ENCODE measurements around the gene DEK.
A peak's percentile ranks its signal among the peaks of the same experiment; 100 is the strongest.
"Not testable (repeated sequence)": the region's sequence is repeated elsewhere in the genome, so short reads cannot be mapped to it uniquely, and the experiment has no call there.

Gene DEK

GRCh38 chr6:18264219-18264922, at the start of gene DEK:
Gene DEK, minus strand, starts transcription at chr6:18264530. Its CDS starts 543 bp downstream, at chr6:18263987.
- peak; percentile 94 for DNase-seq

- no peak for DNase-seq
These were observed 48.0 kb upstream of the DEK start for GRCh38 chr6:18312368-18312767.

DNA sequence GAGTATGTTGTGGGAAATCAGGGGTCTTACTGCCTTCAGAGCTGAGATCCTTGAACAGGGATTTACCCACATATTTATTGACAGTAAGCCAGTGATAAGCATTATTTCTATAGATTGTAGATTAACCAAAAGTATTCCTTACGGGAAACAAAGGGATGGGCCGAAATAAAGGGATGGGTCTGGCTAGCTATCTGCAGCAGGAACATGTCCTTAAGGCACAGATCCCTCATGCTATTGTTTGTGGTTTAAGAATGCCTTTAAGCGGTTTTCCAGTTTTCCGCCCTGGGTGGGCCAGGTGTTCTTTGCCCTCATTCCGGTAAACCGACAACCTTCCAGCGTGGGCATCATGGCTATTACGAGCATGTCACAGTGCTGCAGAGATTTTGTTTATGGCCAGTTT, 45.7 kb upstream of the DEK start:
- not testable (repeated sequence) for DNase-seq

- DNase-seq: no peak
These were observed 44.7 kb upstream of the DEK start for GRCh38 chr6:18309046-18309445.

DNA sequence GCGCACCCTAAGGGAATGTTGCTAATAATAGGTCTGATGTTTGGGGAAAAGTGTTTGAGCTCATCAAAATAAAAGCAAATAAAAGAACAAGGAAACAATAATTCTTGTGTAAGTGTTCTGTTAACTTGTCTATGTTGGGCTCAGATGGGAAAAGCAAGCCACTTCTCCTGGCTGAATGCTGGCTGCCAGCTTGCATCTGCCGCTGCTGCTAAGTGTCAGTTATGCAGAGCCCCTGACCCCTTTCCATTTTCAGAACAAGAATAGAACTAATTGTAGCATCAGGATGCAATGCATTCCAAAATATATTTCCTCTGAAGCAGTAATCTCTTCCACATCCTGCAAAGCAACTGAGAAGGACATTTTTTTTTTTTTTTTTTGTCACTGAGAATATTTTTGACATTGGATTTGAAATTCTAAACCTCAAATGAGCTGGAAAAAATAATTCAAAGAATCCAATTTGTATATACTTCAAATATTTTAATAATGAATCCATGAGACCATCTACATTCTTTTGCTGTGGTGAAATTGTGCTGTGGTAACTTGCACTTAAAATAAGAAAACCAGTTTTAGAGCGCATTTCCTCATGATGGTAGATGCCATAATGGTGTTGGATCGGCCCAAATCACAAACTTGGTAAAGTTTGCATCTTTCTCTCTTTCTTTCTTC, 43.9 kb upstream of the DEK start:
- no peak for DNase-seq

GRCh38 chr6:18306977-18307376, 42.6 kb upstream of the DEK start:
- DNase-seq: no peak

DNA sequence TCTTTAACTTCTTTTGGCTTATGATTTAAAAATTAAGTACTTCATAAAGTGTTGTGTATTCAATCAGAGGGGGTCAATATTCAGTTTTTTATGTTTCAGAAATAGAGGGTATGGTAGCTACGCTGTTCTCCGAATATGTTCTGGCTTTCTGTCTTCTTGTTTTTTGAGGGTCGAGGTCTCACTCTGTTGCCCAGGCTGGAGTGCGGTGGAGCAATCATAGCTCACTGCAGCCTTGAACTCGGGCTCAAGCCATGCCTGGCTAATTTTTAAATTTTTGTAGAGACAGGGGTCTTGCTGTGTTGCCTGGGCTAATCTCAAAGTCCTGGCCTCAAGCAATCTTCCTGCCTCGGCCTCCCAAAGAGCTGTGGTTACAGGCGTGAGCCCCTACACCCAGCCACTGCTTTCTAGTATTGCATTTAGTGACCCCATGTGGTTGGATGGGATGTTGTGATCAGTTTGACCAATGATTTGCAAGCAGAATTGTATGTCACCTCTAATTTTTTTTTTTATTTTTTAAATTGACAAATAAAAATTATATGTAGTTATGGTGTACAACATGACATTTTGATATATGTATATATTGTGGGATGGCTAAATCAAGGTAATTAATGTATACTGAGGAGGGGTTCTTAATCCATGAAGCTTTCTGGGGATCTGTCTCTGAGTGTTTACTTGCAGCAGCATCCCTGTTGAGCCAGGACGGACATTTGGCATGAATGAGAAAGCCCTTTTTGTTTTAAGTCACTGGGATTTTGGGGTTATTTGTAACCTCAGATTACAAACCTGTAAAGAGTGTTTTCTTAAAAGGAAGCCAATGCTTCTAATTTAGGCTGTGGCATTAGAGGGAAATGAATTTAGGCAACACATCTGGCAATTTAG, 38.5 kb upstream of the DEK start:
- DNase-seq: peak; percentile 44

DNA sequence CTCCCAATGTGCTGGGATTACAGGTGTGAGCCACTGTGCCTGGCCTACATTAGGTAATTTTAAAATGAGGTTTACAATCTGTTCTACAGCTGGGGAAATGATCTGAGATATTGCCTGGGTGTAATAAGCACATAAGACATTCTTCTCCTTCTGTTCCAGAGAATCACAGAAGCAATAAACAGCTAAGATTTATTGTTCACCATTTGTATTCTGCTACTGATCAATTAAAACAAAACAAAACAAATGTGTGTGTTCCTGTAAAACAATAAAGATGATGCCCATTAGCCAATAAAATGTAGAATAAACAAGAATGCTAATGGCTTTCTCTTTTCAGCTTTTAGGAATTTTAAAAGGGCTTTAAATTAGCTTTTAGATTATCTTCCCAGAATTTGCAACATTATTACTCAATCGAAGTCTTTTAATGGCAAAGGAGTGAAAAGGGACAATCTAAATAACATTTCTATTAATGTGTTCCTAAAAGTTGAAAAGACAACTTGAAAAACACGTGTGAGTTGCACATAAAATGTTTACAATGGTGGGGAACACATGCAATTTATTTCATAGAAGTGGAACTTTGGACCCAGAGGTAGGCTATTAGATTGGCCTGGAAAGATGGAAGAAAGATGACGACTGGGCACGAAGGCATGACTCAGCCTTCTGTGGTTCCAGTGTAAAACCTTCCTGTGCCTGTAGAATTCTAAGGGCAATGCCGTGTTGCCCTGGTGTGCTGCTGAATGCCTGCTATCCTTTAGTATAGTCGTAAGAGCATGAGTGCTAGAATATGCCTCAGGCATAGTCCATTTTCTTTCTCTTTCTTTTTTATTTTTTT, 29.0 kb upstream of the DEK start:
- DNase-seq: peak; percentile 15

- DNase-seq: no peak
These were observed 25.0 kb upstream of the DEK start for GRCh38 chr6:18289283-18289682.

GRCh38 chr6:18284261-18284660, 19.9 kb upstream of the DEK start:
- DNase-seq: no peak

- DNase-seq: no peak
These were observed 17.2 kb upstream of the DEK start for GRCh38 chr6:18281564-18281963.

DNA sequence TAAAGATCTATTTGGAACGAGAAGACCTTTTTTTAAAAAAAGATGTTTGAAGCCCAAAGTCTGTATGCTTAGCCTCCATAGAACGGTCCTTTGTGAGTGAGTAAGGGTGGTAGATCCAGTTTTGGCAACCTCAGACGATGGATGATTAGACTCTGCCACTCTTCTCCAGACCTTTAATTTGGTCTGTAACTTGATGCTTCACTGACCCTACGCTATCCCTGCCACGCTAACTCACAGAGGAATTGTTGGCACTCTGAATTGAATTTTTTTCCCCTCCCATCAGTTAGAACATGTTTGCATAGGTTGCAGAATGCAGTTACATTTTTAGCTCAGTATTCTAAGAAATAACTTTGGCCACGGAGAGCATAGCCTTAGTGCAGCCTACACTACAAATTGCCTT, 15.8 kb upstream of the DEK start:
- no peak for DNase-seq

DNA sequence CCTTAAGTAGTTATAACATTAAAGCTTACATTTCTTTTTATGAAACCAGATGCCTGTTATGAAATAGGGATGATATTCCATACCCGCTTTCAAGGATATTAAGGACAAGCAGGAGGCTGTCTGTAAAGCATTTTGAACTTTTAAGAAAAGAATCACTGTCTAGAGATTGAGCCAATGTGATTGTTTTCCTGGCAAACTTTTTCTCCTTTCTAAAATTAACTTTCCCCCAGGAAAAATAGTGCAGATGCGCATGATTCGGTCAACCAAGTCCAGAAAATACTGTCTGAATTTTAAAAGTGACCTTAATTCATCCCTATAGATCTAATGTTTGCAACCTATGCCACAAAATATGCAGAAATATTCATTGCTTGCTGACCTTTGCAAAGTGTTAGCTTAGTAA, 15.1 kb upstream of the DEK start:
- no peak for DNase-seq

GRCh38 chr6:18277237-18278006, 13.1 kb upstream of the DEK start:
- DNase-seq: no peak

- DNase-seq: no peak
These were observed 12.4 kb upstream of the DEK start for GRCh38 chr6:18276610-18277236.

DNA sequence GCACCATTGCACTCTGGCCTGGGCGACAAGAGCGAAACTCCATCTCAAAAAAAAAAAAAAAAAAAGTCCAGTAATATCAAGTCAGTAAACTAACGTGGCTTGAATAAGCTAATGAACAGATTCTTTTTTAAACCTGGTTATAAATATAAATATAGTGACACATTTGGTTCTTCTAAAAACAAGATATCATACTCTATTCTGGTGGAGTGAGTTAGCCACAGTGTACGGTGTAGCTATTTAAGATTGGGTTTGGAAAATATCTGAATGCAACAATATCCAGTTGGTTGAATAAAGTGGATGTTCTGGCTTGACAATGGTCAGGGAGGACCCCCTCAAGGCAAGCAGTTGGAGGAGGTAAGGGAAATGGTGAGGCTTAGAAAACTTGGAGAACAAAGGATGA, 5.9 kb upstream of the DEK start:
- DNase-seq: no peak

DNA sequence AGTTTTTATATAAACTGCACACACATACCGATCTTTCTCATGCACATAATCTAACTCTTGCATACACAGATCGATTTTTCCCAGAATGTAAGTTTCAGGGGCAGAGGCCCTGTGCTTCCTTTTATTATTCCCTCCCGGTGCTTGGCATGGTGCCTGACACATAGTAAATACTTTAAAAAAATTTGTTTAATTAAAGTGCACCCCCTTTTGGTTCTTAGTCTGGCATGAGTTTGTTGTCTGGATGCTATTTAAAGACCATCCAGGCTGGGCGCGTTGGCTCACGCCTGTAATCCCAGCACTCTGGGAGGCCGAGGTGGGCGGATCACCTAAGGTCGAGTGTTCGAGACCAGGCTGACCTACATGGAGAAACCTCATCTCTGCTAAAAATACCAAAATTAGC, 5.4 kb upstream of the DEK start:
- DNase-seq: no peak

- peak; percentile 86 for DNase-seq
These were observed 4.9 kb upstream of the DEK start for GRCh38 chr6:18269253-18269652.

GRCh38 chr6:18268066-18268465, 3.7 kb upstream of the DEK start:
- DNase-seq: no peak

- DNase-seq: no peak
These were observed 2.2 kb upstream of the DEK start for GRCh38 chr6:18266523-18266912.

- DNase-seq: no peak
These were observed 1.6 kb upstream of the DEK start for GRCh38 chr6:18265787-18266522.

Data from hematopoietic multipotent progenitor cell treated with erythropoietin and hydrocortisone succinate and interleukin-3 and kit ligand, for 4 days (in vitro differentiated cells).